HepG2 (cell line): Measurements from ENCODE around the gene TRAPPC12.

Experiments
- POLR2A ChIP-seq, 2 experiments: IDR thresholded peaks; 2 replicates each; pipeline ENCODE4 v1.6.1; 2011; ENCODE audit warnings: low read depth in 2 of 2, low read length in 2 of 2, mild to moderate bottlenecking in 1 of 2, moderate library complexity in 1 of 2; ENCODE audit not compliant: insufficient read depth in 1 of 2
- ZNF713 ChIP-seq: sonication (generic); formaldehyde crosslinking; IDR thresholded peaks from 2 replicates; pipeline ENCODE4 v1.4.0; 2020; ENCODE audit warnings: mild to moderate bottlenecking, missing genetic modification reagents
- TF ChIP-seq, protein P1 (sequence below): sonication (generic); formaldehyde crosslinking; IDR thresholded peaks from 2 replicates; pipeline ENCODE4 v1.5.1; 2020; ENCODE audit warnings: mild to moderate bottlenecking, missing genetic modification reagents, moderate library complexity

- no peak for TF ChIP-seq ZNF713
- TF ChIP-seq, protein P1, sequence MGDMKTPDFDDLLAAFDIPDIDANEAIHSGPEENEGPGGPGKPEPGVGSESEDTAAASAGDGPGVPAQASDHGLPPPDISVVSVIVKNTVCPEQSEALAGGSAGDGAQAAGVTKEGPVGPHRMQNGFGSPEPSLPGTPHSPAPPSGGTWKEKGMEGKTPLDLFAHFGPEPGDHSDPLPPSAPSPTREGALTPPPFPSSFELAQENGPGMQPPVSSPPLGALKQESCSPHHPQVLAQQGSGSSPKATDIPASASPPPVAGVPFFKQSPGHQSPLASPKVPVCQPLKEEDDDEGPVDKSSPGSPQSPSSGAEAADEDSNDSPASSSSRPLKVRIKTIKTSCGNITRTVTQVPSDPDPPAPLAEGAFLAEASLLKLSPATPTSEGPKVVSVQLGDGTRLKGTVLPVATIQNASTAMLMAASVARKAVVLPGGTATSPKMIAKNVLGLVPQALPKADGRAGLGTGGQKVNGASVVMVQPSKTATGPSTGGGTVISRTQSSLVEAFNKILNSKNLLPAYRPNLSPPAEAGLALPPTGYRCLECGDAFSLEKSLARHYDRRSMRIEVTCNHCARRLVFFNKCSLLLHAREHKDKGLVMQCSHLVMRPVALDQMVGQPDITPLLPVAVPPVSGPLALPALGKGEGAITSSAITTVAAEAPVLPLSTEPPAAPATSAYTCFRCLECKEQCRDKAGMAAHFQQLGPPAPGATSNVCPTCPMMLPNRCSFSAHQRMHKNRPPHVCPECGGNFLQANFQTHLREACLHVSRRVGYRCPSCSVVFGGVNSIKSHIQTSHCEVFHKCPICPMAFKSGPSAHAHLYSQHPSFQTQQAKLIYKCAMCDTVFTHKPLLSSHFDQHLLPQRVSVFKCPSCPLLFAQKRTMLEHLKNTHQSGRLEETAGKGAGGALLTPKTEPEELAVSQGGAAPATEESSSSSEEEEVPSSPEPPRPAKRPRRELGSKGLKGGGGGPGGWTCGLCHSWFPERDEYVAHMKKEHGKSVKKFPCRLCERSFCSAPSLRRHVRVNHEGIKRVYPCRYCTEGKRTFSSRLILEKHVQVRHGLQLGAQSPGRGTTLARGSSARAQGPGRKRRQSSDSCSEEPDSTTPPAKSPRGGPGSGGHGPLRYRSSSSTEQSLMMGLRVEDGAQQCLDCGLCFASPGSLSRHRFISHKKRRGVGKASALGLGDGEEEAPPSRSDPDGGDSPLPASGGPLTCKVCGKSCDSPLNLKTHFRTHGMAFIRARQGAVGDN (CRISPR knock-in tag): no peak
- no peak for TF ChIP-seq POLR2A (IDR thresholded peaks at IDR 0.05; ENCODE audit: insufficient read depth in 1 of 2, low read depth in 2 of 2, low read length in 2 of 2)
Measured at GRCh38 chr2:3463944-3464343, 84.5 kb downstream of the TRAPPC12 start.
